Posterior cingulate gyrus (tissue), 11 donors: Measurements from ENCODE around the gene MAML2.
"Not testable (repeated sequence)": the region's sequence is repeated elsewhere in the genome, so short reads cannot be mapped to it uniquely, and the experiment has no call there.

Experiments used
- DNase-seq, 10 donors: peaks; one replicate each; pipeline versions ENCODE4 v3.0.0 to v3.0.0-alpha.2; 2020 to 2021; ENCODE audit warnings: mixed read lengths in 3 of 10
- intact Hi-C: fragments of 100-400 bp; cut with DNase I; formaldehyde crosslinking; loops from one replicate; pipeline ENCODE4 v1.15.1; 2023

The MAML2 gene

DNA sequence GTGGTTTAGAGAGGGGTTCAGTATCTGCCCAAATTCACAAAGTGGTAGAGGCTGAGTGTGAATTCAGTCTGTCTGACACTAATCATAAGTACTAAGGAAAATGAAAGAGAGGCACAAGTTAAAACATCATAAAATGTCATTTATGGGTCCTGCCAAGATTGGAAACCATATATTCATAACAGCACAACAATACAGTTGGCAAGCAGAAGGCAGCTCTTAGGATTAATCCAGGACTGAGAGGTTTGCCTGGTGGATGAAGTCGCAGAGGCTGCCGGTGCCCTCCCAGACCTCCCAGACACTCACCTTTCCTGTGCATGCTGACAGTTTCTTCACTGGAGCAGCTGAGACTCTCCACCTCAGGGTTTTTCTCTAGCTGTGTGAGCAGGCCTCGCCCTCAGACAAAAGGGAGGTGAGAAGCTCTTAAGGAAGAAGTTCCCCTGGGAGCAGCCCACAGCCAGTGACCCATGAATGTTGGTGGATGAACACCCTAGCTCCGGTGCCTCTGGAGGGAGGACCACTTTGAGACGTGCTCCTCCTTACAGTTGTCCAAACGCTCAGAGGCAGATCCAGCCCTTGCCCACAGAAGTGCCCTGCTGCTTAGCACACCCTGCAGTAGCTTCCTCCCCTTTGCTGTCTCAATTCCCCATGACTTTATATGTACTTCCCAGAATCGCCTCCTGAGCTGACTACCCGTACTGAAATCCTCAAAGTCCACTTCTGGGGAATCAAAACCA is 43.7 kb downstream of the MAML2 start:
- DNase-seq = no peak
- intact Hi-C loops = no loop called here

DNA sequence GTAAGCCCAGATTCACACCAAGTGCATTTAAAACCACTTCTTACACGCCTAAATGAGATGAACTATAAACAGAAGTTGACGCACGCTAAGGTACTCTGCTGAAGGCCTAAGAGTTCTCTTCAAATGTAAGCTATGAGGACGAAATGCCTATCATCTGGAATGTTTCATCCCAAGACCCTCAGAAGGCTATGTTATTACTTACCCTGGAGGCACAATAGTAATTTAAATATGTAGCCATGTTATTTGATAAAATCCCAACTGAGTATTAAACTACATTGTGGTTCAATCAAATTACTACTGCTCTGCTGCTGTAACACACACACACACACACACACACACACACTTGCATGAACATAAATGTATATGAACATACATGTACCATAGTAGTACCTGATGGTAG is 47.6 kb downstream of the MAML2 start:
- intact Hi-C loops = no loop called here
- no peak for DNase-seq

DNA sequence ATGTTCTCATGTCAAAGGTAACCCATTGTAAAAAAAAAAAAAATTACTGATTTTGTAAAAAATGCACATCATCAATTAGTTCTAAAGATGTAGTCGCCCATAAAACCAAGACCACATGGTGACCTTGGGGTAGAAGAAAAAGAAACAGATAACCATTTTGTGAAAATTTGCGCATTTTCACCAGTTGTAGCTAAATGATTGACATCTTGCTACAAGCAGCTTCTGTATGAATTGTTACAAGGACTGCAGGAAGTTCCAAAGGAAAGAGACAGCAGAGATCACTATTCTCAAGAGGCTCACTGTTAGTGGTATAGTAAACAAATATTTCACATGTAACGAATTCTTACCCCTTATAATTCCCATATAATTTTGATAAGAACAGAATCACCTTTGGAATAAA is 48.7 kb downstream of the MAML2 start:
- intact Hi-C loops = no loop called here
- no peak for DNase-seq

DNA sequence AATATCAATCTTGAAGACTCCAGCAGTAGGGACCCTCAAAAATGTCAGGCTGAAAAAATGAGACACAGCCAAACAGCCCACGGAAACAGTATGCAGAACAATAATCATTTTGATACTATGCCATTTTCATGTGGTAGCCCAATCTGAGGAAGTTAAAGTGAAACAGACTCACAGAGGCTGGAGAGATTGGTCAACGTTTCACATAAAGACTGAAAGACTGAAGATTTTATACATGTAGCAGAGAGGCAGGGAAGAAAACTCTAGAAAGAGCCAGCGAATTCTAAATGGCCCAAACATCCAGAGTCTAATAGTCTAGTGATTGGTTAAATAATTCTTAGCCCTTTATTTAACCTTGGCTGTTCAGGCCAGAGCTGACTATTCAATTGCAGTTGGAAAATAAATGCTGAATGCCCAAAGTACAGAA is 49.4 kb downstream of the MAML2 start:
- intact Hi-C loops = no loop called here
- no peak for DNase-seq

DNA sequence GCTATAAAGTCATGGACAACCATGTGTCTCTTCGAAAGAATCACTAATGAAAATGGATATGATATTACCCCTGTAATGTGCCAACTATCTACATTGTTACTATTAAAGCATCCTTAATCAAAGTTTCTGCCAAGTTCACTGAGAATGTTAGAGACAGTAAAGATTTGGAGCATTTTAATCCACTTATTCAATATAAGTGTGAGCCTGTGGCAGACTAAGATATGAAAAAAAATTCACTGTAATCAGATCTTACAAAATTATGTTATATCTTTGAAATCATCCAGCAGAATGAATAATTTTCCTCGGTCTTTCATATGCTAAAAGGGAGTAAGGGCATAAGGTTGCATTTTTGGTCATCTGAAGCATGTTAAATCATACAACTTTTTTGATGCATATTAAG is 49.9 kb downstream of the MAML2 start:
- DNase-seq = no peak
- intact Hi-C loops = no loop called here

DNA sequence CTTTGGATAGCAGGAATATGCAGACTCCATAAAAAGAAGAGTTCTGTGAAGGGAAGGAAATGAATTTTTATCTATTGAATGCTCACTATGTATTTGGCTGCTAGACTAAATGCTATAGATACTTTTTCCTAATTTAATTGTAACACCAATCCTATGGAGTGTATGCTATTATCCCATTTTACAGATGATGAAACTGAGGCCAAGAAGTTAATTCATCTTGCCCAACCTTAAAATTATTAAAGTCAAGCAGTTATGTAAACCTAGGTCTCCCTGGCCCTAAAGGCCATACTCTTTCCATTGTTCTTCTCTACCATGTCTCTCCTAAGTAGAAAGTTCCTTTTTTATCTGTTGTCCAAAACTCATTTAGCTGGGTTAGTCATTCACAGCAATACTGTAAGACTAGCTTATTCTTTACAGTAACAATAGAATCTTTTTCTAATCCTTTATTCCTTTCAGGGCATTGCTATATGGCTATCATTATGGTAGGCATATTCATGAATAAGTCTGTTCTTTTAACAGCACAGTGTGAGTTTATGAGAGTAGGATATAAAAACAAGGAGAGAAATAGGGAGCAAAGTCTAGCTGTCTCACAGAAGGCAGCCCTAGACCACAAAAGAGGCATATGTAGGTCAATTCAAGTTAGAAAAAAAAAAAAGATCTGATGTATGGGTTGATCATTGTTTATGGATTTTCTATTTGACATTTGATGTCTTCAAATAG is 50.5 kb downstream of the MAML2 start:
- DNase-seq = no peak
- intact Hi-C loops = no loop called here

DNA sequence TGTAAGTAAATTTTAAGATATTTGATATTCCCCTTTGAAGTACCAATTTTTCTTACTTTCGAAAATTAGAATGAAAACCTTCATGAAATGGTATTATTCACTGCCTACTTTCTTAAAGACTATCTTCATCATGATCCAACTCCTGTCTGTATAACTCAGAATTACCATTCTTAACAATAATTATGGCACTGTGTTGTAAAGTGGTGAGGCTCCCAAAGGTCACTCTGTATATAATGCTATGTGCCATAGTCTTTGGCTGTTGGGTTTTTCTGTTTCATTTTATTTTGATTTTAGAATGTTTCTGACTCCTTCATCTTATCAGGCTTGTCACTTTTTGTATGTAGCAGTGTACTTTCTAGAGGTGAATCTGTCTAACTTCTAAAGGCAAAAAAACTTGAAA is 52.4 kb downstream of the MAML2 start:
- intact Hi-C loops = no loop called here
- no peak for DNase-seq

DNA sequence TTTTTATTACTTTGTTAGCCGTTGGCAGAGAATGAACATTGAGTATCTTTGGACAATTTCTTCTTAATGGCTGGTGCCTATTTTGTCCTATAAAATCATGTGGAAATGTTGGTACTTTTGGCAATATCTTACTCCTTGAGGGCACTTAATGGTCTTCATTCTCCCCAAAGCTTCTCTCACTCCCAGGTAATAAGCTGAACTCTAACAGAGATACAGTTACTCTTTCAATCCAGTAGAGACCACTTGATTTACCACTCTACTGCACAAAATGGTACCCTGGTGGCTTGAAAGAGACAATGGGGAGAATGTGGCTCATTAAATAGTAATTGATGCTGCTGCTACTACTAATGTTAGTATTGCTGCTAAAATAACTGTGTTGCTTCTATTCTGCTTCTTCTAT is 53.0 kb downstream of the MAML2 start:
- intact Hi-C loops = no loop called here
- no peak for DNase-seq

DNA sequence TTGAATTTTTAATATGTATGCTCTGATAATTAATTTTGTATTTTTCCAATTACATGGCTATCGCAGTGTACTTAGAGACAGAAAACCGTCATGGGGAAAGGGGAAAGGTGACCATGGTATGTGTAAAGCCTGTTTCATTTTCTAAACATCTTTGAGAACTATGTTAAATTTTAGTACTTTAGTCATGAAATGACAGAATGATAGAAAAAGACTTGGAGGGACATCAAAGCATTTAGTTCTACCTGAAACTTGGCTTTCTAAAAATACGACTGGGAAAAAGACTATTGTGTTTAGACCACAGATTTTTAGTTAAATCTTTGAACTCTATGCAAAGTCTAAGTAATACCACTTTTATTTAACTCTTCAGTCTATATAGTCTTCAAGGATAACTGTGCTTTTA is 54.1 kb downstream of the MAML2 start:
- no peak for DNase-seq
- intact Hi-C loops = no loop called here

DNA sequence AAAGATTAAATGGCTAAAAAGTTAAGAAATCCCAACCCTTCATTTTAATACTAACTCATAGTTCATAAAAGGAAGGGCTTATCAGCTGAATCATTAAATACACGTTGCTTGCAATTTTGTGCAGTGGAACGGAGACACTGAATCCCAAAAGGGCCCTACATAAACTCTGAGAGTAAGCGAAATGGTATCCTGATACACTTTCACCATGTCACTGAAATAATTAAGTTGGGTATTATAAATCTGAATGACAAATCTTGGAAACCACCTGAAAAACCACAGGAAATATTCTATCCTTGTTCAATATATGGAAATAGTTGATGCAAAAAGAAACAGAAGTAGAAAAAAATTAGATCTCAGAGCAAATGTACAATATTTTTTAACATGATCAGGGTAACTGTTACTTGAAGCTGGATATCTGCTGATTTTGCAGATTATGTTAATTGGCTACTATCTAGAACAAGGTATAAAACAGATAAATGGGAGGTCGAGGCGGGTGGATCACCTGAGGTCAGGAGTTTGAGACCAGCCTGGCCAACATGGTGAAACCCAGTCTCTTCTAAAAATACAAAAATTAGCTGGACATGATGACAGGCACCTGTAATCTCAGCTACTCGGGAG is 55.1 kb downstream of the MAML2 start:
- intact Hi-C loops = no loop called here
- no peak for DNase-seq

DNA sequence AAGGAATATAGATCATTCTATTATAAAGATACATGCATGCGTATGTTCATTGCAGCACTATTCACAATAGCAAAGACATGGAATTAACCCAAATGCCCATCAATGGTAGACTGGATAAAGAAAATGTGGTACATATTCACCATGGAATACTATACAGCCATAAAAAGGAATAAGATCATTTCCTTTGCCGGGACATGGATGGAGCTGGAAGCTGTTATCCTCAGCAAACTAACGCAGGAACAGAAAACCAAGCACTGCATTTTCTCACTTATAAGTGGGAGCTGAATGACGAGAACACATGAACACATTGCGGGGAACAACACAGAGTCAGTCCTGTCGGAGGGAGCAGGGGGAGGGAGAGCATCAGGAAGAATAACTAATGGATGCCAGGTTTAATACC is 57.0 kb downstream of the MAML2 start:
- DNase-seq, intact Hi-C loops: not testable (repeated sequence)

DNA sequence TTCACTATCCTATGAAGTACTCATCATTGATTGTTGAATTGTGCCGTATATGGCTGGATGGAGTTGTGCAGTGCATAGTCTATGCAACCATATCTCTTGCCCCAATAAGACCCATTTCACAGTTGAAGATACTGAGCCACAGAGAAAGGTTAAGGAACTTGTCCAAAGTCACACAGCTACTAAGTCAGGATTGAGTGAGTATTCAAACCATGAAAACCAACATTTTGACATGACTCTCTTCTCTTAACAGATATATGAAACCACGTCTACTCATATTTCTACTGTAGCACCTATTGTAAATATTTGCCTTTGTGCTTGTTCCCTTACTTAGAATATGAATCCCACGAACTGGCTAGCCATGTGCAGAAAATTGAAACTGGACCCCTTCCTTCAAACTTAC is 58.1 kb downstream of the MAML2 start:
- no peak for DNase-seq
- intact Hi-C loops = no loop called here

DNA sequence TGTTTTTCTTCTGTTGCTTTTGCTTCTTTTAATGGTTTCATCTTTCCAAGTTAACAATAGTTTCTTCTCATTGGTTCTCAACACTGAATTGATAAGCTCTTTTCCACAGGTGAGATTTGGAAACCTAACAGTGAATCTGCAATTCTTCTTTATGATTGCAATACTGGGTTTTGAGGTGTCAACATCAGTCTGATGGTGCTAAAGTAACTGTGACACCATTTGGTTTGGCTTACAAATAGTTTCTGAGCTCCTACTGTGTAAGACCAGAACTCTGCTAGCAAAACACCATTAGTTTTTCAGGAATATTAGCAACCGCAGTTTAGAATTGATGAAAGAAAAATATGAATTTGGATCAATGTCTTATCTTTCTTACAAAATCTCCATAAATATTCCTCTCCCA is 58.6 kb downstream of the MAML2 start:
- intact Hi-C loops = no loop called here
- no peak for DNase-seq

DNA sequence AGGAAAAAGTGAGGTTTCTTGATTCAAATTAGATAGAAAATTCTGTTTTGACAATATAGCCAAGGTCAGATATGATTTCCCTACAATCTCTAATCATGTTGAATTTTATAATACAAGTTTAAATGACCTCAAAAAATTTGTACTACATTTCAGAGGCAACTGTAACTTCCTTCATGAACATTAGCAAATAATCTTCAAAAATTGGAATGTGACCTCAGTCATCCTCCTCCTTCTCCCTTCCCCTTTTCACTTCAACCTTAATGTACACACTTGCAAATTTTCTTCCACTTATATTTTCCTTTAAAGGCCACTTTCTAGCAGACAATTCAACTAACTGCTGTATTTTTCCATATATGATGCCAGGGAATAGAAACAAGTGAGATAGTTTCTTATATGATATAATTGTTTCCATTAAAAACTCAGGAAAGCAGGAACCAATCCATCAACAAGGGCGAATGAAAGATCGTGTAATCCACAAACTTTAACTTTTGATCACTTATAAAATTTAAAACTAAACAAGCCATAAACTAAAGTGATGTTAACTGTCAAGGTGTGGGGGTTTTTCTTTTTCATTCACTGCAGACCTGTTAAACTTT is 60.3 kb downstream of the MAML2 start:
- DNase-seq = no peak
- intact Hi-C loops = no loop called here

DNA sequence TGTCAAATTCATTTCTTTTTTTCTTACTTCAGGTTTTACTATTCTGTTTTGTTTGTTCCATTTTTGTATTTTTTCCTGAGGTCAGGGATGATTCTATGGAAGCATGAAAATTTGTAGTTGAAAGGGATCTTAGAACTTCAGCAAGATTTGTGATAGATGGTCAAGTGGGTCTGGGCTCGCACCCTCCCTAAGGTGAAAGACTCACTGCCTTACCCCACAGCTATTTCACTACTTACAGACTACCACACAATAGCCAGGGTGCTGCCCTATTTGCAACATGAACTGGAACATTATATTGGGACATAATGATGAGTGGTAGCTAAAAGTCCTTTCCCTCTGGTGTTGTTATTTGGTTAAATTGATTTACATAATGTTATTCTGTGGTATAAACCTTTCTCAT is 62.6 kb downstream of the MAML2 start:
- DNase-seq = no peak
- intact Hi-C loops = no loop called here

DNA sequence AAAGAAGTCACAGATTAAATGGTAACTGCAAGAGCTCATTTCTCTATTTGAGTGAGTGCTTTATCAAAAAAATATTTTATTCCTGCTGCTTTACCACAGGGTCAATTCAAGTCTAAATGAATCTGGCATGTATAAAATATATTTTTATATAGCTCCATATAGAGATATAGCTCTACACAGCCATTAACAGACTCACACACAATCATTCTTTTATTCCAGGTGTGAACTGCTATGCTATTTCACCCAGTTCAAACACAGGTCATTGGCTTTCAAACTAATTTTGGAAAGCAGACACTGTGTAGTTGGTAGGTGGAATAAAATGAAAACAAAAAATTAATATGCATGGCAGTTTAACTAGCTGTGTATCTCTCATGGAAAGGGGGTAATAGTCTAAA is 63.1 kb downstream of the MAML2 start:
- DNase-seq = no peak
- intact Hi-C loops = no loop called here

DNA sequence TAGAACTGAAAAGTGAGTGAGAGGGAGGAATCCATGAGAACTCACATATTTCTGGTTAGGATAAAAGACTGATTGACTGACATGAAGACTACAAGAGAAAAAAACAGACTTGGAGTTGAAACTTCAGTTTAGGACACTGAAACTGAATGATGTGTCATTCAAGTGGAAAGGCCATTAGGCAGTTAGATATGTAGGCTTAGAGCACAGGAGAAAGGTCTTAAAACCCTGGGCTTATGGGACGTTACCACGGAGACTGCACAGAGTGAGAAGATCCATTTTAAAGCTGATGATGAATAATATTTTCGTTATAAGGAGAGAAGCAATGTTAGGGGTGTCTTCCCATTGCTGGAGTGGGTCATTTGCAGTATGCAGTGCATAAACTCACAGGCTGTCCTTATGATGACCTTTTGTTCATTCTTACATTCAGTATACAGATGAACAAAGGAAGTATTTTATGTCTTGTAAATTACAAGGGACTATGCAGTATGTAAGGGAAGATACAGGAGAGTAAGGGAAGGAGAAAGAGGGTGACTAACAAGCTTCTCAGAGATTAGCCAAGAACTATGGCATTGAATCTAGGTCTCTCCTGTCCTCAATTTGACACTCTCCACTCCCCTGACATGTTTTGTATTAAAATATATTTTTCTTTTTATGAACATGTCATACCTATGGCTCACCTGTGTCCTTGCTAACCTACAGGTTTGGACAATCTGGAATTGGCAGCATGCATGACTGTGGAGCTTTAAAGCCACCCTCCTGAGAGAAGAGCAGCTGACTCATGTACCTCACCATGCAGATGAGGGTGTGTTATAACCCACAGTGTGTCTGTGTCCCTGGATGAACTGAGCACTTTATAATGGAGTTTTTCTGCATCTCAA is 63.7 kb downstream of the MAML2 start:
- no peak for DNase-seq
- intact Hi-C loops = no loop called here

DNA sequence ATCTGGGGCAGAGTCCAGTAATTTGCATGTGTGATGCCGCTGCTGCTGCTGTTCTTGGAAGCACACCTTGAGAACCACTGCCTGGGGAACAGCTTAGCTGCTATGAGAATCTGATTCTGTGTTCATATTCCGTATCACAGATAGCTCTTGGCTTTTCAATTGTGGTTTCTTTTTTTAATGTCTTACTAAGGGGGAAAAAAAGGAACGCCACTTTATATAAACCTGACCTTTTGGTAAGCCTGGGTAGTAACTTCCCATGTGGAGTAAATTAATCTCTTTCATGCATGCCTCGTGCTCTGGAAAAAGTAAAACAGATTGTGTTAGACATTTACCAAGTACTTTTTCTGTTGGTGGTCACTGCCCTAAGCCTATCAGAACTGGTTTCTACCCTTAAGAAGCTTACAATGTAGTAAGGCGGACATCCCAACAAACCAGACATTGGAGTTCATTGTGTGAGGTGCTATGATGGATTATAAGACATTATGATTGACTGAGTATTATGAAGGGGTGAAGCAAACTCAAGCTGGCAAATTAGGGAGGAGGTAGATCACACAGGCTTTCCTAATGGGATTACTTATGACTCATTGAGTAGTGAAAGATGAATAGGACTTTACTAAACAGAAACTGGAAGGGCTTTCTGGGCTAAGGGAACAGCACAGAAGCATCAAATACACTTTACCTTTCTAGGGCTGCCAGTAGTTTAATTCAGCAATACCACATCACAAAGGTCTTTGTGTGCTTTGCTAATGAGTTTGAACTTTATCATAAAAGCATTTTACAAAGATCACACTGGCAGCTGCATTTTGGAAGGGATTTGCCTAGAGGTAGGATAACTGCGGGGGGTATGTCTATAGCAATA is 64.7 kb downstream of the MAML2 start:
- intact Hi-C loops = no loop called here
- no peak for DNase-seq

DNA sequence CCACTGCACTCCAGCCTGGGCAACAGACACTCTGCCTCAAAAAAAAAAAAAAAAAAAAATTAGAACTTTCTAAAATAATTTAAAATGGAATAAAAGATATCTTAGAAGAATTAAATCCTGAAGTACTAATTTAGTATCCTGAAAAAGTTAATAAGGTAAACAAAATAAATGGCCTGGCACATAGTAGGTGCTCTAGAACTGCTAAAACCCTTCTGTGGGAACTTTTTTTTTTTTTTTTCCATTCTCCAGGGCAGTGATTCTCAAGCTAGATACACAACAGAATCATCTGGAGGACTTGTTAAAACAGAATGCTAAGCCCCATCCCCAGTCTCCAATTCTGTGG is 65.3 kb downstream of the MAML2 start:
- intact Hi-C loops = no loop called here
- DNase-seq = no peak

DNA sequence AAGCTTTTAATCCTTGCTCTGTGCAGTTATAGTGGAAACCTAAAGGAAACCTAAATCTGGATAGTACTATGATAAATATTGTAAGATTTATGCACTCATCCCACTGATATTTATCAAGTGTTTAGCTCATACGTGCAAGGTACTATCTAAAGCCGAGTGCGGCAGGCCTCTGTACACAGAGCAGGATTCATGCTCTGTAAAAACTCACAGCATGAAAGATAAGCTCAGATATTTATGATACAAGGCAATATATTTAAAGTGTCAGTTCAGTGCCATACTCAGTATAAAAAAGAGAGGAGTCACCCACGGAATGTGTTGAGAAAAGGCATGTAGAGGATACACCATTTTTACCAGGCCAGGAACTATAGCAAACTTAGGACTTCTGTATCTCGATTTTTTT is 66.2 kb downstream of the MAML2 start:
- no peak for DNase-seq
- intact Hi-C loops = no loop called here
